A673 (cell line): ENCODE data around the gene AMDHD2. TPM values are rescaled to one million over a fixed set of nuclear protein-coding genes. Genes with fewer than 3 reads are reported as not detected.
A peak's percentile ranks its signal among the peaks of the same experiment; 100 is the strongest.

Experiments used
- BruUV-seq: library from RNA; stranded (reverse); fragments of 400-500 nt; replicated peaks from 2 replicates; lab custom pipeline; 2021; lab: Mats Ljungman, UMichigan
- CTCF ChIA-PET: fragments of 300-600 bp; sonication (Branson Sonifier 250); formaldehyde crosslinking; loops from one replicate; lab custom pipeline; 2022; ENCODE audit warnings: antibody characterized with exemption; lab: Charles Lee
- POLR2A ChIA-PET: fragments of 300-600 bp; sonication (Branson Sonifier 250); formaldehyde crosslinking; loops from one replicate; lab custom pipeline; 2022; ENCODE audit warnings: antibody characterized with exemption; ENCODE audit not compliant: low non-redundant PET; lab: Charles Lee
- DNase-seq: peaks from one replicate; pipeline ENCODE4 v3.0.0-alpha.2; 2015; ENCODE audit warnings: low spot score
- H3K27ac ChIP-seq: fragments of 200-600 bp; sonication (generic); 2 replicates; pipeline ENCODE4 v1.5.1; 2016; ENCODE audit warnings: mixed run types, low read depth, mild to moderate bottlenecking, mixed read lengths, antibody characterized with exemption, low read length; ENCODE audit not compliant: poor library complexity, severe bottlenecking
- H3K27me3 ChIP-seq: fragments of 200-600 bp; sonication (generic); replicated peaks from 2 replicates; pipeline ENCODE4 v1.6.1; 2017; ENCODE audit warnings: mixed run types, low read depth, mild to moderate bottlenecking, mixed read lengths, antibody characterized with exemption, low read length; ENCODE audit not compliant: insufficient read depth, poor library complexity
- H3K36me3 ChIP-seq: fragments of 200-600 bp; sonication (generic); 2 replicates; pipeline ENCODE4 v1.6.1; 2016; ENCODE audit warnings: mixed run types, mild to moderate bottlenecking, mixed read lengths, antibody characterized with exemption, low read length; ENCODE audit not compliant: insufficient read depth, poor library complexity, severe bottlenecking
- H3K4me1 ChIP-seq: fragments of 200-600 bp; sonication (generic); 2 replicates; pipeline ENCODE4 v1.6.1; 2017; ENCODE audit warnings: mixed run types, mild to moderate bottlenecking, mixed read lengths, antibody characterized with exemption, low read length; ENCODE audit not compliant: insufficient read depth, poor library complexity, severe bottlenecking
- H3K4me3 ChIP-seq: fragments of 200-600 bp; sonication (generic); 2 replicates; pipeline ENCODE4 v1.5.1; 2016; ENCODE audit warnings: low read depth, mixed run types, mild to moderate bottlenecking, mixed read lengths, low read length; ENCODE audit not compliant: poor library complexity, severe bottlenecking
- H3K9me3 ChIP-seq: fragments of 200-600 bp; sonication (generic); 2 replicates; pipeline ENCODE4 v1.6.1; 2016; ENCODE audit warnings: mixed run types, low read depth, mild to moderate bottlenecking, mixed read lengths, antibody characterized with exemption, low read length; ENCODE audit not compliant: poor library complexity, severe bottlenecking
- EZH2 ChIP-seq: fragments of 200-600 bp; sonication (generic); IDR thresholded peaks from 2 replicates; pipeline ENCODE4 v1.6.1; 2017; ENCODE audit warnings: borderline replicate concordance, low read depth, mild to moderate bottlenecking, mixed read lengths, antibody characterized with exemption, low read length; ENCODE audit not compliant: poor library complexity, severe bottlenecking
- intact Hi-C: fragments of 100-400 bp; cut with micrococcal nuclease; formaldehyde crosslinking; loops from one replicate; pipeline ENCODE4 v1.10.0; 2022; ENCODE audit not compliant: unreplicated experiment
- total RNA-seq: library from RNA; stranded (reverse); gene quantifications from 2 replicates; pipeline ENCODE4 v1.2.3, GENCODE V29; 2021
- TF ChIP-seq, protein P1 (sequence below): fragments of 300-800, 200-600 bp; sonication (generic); conservative IDR thresholded peaks from 2 replicates; pipeline ENCODE4 v1.5.1; 2017; ENCODE audit warnings: low read depth, mild to moderate bottlenecking, antibody characterized with exemption, low read length, moderate library complexity, mixed read lengths

Gene AMDHD2
- total RNA-seq, 1 experiment from 2014 or later: 53.3 TPM

DNA sequence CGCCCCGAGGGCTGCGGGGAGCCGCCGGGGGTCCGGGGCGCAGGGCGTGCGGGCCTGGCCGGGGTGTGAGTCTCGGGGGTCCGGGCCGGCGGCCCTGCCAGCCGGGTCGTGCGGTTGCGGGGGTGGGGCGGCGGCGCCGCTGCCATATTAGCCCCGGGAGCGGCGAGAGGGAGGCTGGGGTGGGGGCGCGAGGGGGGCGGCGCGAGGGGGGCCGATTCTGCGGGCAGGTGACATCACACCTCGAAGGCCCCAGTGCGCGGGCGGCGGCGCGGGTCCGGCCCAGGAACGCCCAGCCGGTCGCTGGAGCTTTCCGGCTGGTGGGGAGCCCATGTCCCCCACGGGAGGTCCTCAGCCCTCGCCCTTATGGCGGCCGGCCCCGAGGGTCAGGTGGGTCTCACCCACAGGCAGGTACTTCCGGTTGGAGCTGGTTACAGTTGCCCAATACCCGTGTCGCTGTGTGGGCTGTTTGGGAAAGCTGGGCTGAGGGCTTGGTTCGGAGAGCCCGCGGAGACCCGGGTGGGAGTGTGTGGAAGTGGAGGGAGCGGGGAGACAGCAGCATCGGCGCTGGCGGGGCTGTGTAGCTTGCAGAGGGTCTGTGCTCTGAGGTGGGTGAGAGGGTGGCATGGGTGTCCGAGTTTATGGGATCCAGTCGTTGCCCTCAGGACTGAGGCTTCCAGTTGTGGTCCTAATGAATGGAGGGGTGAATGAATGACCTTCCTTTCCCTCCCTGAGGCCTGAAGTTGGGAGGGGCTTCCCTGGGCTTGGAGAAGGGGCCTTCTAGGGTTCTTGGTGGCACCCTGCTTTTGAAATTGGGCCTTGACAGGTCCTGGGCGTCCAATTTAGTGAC lies 5.6 kb upstream of the AMDHD2 start:
- Histone ChIP-seq H3K9me3 (no peaks in the 10 kb centered on the region), H3K4me3 (peak overlapping the region; percentile 99), H3K4me1 (peaks cover 15% of the 10 kb centered on the region), H3K27ac (peak overlapping the region; percentile 100), H3K27me3 (no peaks in the 10 kb centered on the region), H3K36me3 (peaks cover 1% of the 10 kb centered on the region)
- intact Hi-C loops: no loop called here
- TF ChIP-seq, protein P1, sequence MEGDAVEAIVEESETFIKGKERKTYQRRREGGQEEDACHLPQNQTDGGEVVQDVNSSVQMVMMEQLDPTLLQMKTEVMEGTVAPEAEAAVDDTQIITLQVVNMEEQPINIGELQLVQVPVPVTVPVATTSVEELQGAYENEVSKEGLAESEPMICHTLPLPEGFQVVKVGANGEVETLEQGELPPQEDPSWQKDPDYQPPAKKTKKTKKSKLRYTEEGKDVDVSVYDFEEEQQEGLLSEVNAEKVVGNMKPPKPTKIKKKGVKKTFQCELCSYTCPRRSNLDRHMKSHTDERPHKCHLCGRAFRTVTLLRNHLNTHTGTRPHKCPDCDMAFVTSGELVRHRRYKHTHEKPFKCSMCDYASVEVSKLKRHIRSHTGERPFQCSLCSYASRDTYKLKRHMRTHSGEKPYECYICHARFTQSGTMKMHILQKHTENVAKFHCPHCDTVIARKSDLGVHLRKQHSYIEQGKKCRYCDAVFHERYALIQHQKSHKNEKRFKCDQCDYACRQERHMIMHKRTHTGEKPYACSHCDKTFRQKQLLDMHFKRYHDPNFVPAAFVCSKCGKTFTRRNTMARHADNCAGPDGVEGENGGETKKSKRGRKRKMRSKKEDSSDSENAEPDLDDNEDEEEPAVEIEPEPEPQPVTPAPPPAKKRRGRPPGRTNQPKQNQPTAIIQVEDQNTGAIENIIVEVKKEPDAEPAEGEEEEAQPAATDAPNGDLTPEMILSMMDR: no peak
- TF ChIP-seq EZH2: no peak
- no TSS peak for BruUV-seq
- ChIA-PET CTCF (interaction anchor here (0.5 kb wide), 1 partner anchor 289 kb away, joined by 4 read pairs; no protein-coding TSS in a partner anchor), POLR2A (interaction anchor here (0.6 kb wide), 1 partner anchor 23 kb away, joined by 3 read pairs; the partner anchor contains the start of gene PDPK1)
- DNase-seq: no peak

DNA sequence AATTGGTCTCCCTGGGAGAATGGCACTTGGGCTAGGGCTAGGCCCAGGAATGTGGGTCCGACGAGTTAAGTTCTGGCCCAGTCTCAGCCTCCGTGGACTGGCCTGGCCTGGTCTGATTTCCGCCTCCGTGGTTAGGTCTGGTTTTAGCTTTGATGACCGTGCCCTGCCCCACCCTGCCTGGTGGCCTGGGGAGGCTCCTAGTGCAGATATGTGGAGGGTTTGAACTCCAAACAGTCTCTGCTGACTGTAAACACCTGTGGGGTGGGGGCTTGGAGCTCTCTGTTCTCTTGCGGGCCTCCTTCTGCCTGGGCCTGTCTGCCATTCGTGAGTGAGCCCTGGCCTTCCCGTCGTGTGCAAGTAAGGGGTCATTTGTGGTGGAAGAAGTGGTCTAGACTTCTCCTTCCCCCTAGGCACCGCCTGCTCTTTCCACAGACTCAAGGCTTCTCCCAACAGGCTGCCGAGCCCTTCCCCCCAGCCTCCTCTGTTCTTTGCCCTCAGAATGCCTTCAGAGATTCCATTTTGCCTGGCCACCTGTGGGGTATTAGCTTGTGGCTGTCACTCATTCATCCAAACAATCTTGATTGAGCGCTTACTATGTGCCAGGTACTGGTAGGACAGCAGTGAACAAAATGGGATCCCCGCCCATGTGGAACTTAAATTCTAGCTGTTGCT lies 4.9 kb upstream of the AMDHD2 start:
- DNase-seq: no peak
- peaks cover 15% of the 10 kb centered on the region for H3K4me1 ChIP-seq
- peaks cover 3% of the 10 kb centered on the region for H3K36me3 ChIP-seq
- ChIA-PET CTCF (no interaction called here), POLR2A (interaction anchor here (0.6 to 0.7 kb wide), 2 partner anchors 23 to 31 kb away, joined by 3 to 13 read pairs; partner anchors contain the start of gene PDPK1)
- peak overlapping the region; percentile 99 for H3K4me3 ChIP-seq
- intact Hi-C loops: no loop called here
- TSS peak; percentile 27 for BruUV-seq
- no peaks in the 10 kb centered on the region for H3K9me3 ChIP-seq
- H3K27me3 ChIP-seq: no peaks in the 10 kb centered on the region
- TF ChIP-seq EZH2: no peak
- TF ChIP-seq, protein P1: no peak
- H3K27ac ChIP-seq: peak overlapping the region; percentile 100

DNA sequence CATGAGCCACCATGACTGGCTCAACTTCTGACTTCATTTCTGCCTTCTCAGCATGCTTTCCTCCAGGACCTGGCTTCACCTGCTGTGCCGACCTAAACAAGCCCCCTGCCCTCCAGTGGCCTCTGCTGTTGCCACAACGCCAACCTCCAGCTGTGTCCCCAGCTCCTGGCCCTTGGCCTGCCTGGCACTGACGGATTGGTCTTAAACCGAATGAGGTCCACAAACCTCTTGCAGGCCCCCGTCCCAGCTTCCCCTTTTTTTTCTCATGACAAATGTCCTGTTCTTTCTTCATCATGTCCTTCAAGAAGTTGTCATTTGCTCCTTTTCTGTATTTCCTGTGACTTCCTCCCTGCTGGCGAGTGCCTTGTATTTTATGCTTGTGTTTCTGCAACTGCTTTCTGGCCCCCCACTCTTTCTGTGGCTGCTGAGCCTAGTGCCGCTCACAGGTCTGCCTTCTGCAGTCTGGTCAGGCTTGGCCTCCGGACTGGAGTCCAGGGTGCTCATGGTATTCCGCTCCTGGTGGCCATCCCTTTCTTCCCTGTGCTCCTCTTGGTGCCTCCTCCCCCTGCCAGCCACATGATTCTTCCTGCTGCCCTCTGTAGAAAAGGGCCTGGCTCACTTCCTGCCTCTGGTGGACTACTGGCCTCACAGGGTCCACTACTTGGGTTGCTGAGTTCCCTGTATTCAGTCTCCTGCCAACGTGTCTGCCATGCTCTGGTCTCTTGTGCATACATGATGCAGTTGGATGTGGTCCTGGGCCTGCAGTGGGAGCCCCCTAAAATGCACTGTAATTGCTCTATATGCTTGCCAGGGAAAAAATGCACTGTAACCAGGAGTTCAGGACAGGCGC lies 3.6 kb upstream of the AMDHD2 start:
- no peaks in the 10 kb centered on the region for H3K27me3 ChIP-seq
- no peak overlapping the region for H3K4me3 ChIP-seq
- POLR2A ChIA-PET: no interaction called here
- H3K4me1 ChIP-seq: peaks cover 23% of the 10 kb centered on the region
- no peak for TF ChIP-seq EZH2
- TF ChIP-seq, protein P1: no peak
- H3K9me3 ChIP-seq: no peaks in the 10 kb centered on the region
- peaks cover 3% of the 10 kb centered on the region for H3K36me3 ChIP-seq
- CTCF ChIA-PET: no interaction called here
- intact Hi-C loops: no loop called here
- DNase-seq: no peak
- peak overlapping the region; percentile 18 for H3K27ac ChIP-seq
- no TSS peak for BruUV-seq
